ENCODE results near the gene KCNG3.

- no peak for TF ChIP-seq CTCF (IDR thresholded peaks at IDR 0.05)
- no peak for TF ChIP-seq POLR2AphosphoS5 (IDR thresholded peaks at IDR 0.05; ENCODE audit: low read depth, low read length)
- no peak for TF ChIP-seq REST (IDR thresholded peaks at IDR 0.05; ENCODE audit: insufficient read depth in 1 of 2, low read depth in 2 of 2, low read length in 1 of 2)
These were observed 72.7 kb downstream of the KCNG3 start for GRCh38 chr2:42421157-42421485.
